GM21381 (cell line): ENCODE data around the gene GFPT1.
"Not testable (repeated sequence)": the region's sequence is repeated elsewhere in the genome, so short reads cannot be mapped to it uniquely, and the experiment has no call there.

ENCODE experiments used
- ATAC-seq: cut with Tn5 transposase; IDR thresholded peaks from one replicate; pipeline ENCODE4 v1.9.1; 2021; ENCODE audit warnings: mild to moderate bottlenecking, moderate library complexity; ENCODE audit not compliant: unreplicated experiment

The GFPT1 gene

DNA sequence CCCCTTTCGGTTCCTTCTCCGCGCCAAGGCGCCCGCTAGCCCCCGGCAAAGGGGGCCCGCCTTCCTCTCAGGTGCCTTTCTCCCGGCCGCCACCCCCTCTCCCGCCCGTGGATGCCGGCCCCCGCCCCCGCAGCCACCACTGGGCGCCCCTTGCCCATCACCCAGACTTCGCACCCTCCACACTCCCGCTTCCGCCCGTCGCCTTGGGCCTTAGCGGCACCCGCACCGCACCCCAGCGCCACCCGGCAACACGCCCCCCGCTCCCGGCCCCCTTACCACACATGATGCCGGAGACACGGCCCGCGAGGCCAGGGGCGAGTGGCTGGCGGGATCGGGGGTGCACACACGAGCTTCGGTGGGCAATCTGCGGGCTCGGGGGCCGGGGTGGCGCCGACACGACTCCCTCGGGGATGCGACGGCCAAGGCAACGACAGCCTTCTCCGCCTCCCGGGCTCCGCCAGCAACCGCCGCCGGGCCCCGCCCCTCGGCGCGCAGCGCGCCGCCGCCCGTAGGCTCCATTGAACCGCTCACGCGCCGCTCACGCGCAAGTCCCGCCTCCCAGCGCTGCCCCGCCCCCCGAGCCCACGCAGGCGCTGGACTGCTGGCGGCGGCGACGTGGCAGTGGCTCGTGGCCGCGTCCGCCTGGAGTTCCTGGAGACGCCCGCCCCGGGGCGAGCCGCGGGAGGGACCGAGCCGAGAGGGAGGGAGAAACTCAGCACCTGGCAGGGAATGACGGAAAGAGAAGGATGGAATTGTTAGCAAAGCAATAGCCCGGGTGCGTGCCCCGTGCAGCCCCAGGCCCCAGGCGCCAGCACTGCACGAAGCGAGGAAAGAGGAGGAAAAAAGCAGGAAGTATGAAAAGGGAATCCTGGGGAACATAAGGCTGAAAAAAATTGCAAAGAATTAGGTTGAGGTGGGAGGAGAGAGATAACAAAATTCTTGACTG is at the start of gene GFPT1:
Gene GFPT1, minus strand, starts transcription at position 439 of the 946 bp plus-strand sequence. Its CDS starts 156 bp downstream, at position 283.
- ATAC-seq: peak; percentile 87

DNA sequence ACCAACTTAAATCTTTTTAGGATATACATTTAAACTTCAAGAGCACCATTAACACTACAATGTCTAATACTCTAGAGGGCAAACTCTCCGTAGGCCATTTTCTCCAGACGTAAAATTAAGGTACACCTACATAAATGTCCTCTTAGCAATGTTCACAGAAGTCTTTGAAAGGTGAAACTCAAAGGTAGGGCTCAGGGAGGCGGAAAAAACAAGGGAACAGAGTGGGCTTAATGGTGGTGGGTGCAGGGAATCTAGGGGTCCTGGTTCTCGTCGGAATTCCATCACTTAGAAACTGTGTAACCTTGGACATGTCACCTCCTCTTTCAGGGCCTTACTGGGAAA is 49.5 kb upstream of the GFPT1 start:
- no peak for ATAC-seq

DNA sequence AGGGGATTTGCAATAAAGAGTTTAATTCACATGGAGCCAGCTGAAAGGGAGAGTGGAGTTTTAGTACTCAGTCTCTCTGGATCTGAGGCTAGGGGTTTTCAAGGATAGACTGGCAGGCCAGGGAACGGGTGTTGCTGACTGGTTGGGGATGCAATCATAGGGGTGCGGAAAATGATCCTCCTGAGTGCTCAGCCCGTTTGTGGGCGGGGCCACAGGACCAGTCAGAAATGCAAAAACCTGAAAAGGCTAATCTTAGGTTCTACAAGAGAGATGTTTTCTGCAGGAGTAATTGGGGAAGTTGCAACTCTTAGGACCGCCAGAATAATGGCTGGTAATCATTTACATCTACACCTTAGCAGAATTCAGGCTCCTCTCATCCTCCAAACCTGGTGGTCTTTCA is 47.7 kb upstream of the GFPT1 start:
- ATAC-seq: no peak

DNA sequence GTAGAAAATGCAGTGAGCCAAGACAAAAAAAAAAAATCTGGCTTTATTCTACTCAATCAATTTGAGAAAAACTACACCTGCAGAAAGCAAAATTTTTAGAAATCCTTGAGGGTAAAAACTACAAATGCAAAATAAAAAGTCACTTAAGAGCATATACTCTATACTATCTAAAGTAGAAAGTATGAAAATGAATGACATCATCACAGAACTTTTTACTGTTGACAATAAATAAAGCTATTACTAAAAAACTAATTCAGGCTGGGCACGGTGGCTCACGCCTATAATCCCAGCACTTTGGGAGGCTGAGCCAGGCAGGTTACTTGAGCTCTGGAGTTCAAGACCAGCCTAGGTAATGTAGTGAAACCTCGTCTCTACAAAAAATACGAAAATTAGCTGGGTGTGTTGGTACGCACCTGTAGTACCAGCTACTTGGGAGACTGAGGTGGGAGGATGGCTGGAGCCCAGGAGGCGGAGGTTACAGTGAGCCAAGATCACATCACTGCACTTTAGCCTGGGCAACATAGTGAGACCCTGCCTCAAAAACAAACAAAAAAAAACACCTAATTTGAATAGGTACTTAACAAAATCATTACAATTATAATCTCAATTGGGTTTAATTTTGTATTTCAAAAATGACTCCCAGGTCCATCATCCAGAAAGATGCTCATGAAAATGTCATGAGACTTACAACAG is 42.6 kb upstream of the GFPT1 start:
- no peak for ATAC-seq

DNA sequence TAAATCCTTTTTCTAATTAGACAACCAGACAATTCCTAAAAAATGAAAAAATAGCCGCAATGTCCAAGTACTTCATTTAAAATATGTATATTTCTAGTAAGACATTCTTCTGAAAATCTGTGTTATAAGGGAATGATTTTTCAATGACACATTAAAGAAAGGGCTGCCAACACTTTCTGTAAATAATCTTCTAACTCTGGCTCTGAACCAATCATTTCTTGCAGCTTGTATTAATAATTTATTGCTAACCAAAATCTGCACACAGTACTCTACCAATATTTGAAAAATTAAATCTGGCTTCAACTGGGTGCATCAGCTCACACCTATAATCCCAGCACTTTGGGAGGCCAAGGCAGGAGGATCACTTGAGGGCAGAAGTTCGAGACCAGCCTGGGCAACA is 42.0 kb upstream of the GFPT1 start:
- no peak for ATAC-seq

DNA sequence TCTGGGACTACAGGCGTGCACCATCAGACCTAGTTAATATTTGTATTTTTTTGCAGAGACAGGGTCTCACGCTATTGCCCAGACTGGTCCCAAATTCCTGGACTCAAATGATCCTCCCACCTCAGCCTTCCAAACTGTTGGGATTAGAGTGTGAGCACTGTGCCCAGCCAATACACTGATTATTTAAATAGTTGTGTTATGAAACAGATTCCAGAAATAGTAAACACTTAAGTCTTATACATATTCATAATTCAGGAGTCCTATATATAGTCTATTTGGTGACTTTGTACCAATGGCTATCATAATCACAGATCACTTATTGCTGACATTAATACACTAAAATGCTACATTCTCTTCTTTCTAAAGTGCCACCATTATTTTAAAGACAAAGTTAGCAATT is 37.4 kb upstream of the GFPT1 start:
- no peak for ATAC-seq

DNA sequence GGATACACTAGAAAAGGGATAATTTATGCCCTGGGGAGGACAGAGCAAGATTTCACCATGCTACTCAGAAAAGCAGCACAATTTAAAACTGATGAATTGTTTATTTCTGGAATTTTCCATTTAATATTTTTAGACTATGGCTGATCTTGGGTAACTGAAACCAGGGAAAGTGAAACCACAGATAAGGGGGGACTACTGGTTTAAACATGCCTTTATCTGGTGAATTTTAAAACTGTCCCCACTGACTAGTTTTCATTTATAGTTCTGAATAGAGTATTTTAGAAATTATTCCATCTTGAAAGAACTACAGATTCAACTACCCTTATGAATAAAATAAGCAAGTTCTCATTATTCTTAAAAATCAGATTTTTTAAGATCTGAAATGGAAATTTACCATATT is 35.2 kb upstream of the GFPT1 start:
- no peak for ATAC-seq

DNA sequence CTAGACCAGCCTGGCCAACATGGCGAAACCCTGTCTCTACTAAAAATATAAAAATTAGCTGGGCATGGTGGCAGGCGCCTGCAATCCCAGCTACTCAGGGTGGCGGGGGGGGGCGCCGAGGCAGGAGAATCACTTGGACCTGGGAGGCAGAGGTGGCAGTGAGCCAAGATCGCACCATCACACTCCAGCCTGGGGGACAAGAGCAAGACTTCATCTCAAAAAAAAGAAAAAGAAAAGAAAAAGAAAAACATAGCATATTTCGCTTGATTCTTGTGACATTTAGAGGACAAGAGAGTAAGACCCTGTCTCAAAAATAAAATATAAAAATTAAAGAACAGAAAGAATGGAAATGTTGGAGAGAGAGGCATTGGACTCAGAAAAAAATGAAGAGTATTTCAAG is 32.1 kb upstream of the GFPT1 start:
- ATAC-seq: not testable (repeated sequence)

DNA sequence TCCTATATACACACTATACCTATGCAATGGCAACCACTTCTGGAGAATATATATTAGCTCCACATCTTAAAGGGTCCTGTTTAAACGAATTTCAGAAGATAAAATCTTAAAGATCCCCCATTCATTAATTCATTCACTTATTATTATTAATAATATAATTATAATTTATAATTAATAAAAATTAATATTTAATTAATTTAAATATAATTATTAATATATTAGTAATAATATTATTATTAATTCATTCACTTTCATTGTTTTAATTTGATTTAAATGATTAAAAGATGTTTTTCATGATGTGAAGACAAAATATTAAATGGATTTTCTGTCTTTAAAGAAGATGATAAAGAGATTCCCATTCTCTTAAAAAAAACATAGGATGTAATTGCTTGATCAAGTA is 29.1 kb upstream of the GFPT1 start:
- no peak for ATAC-seq

DNA sequence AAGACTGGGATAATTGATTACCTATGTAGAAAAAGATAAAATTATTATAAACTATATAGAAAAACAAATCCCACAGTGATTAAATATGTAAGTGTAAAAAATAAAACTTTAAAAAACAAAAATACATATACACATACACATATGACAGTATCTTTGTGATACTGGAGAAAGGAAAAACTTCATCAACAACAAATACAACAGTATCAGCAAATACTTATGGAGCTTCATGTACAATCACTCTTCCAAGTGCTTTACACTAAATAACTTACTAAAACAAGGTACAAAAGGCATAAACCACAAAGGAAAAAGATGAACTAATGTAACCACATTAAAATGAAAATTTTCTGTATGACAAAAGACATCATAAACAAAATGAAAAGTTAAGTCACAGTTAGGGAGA is 24.1 kb upstream of the GFPT1 start:
- ATAC-seq: no peak

DNA sequence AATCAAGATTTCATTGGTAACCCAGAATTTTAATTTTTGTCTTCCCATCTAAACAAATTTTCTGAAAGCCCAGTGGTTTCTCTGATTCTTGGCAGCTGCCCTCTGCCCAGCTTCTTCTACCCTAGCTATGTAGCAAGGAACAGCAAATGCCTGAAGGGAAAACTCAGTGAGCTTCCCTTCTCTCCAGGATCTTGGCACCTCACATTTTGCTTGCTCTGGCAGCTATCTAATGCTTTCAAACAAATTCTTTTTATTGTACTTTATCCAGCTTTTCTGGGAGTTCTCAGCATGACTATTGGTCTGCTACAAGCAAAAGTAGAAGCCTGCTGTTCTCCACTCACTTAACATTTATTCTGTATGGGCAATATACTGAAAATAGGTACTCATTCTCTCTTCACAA is 18.3 kb upstream of the GFPT1 start:
- no peak for ATAC-seq

DNA sequence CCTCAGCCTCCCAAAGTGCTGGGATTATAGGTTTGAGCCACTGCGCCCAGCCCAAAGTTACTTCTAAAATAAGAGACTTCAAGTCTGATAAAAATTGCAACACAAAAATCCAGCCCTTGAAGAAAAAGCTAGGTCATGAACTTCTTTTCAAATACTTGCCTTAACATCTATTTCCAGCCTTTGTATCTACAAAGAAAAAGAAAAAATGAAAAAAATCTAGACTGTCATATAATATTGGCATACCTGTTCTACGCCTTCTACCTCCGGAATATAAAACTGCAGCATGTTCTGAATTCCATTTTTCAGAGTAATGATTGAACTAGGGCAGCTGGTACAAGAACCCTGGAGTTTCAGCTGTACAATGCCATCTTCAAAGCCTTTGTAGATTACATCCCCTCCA is 13.1 kb upstream of the GFPT1 start:
- ATAC-seq: no peak

DNA sequence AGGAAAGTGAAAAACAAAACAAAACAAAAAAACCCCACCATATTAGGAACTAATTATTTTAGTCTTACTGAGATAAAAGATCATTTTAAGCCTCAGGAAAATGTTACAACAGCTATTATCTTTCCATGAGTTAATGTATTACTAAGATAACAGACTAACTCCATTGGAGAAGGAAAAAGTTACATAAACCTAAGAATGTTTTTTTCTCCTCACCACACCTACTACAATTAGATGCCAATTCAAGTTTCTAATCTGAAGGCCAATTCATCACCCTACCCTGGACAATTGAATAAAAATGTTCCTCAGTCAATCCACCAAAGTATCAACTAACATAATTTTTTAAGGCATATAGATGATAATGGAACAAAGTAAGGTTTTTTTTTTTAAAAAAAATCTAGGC is 10.2 kb upstream of the GFPT1 start:
- ATAC-seq: no peak

DNA sequence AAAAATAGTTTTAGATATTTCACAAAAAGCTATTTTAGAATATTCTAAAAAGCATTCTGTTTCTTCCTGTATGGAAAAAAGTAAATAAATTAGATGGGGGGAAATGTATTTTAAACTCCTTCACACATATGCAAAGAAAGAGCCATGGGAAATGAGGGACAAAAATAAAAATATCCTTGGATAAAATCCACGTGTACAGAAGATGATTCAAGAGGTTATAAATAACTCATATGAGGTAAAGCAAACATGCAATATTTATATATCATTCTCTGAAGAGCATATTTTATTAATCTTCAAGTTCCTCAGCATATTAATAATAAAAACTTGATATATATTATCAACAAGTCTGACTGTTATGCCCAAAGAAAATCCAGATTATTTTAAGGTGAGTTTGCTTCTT is 8.8 kb upstream of the GFPT1 start:
- no peak for ATAC-seq

DNA sequence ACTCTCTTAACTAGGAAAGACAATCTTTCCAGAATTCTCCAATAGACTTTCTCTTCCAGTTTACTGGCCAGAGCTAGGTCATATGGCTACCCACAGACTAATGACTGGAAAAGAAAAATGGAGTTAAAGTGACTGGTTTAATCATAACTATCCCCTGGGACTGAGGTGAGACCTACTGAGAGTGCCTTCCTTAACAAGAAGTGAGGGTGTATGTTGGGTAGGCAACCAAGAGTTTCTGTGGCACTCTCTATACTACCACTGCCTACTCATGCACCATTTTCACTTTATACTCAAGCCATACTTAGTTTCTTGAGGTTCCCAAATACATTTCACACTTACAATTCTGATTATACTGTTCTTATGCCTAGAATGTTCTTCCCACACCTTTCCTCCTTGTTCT is 6.9 kb upstream of the GFPT1 start:
- no peak for ATAC-seq

DNA sequence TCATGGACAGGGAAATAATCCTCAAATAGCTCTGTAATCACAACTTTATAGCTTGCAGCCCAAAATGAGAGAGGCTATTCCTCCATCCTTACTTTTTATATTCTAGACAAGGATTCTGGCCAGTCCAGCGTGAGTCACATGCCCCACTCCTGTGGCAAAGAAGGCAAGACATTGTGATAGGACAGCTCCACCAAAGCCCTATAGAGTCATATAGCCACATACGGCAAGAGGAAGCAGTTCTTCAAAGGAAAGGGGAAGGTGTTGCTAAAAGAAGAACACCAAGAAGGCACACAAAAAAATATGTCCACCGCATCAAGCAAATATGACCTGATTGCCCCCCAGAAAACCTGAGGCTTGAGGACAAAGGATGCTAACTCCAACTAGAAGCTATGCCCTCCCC is 3.4 kb upstream of the GFPT1 start:
- no peak for ATAC-seq

DNA sequence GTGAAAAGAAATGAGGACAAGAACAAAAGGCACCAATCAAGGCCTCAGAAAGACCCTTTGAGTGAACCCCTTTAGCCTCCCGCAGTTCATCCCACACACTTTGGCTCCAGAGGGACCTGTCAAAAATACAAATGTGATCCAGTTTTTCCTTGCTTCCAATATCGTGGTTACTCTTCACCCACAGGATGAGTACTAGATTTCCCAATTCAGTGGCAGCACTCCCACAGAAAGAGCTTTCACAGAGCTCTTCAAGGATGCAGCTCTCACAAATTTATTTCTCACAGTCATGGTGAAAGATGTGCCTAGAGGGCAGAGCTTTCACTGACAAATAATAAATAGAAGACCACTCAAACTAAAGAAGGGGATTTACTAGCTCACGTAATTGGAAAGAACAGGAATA is 3.0 kb upstream of the GFPT1 start:
- no peak for ATAC-seq

DNA sequence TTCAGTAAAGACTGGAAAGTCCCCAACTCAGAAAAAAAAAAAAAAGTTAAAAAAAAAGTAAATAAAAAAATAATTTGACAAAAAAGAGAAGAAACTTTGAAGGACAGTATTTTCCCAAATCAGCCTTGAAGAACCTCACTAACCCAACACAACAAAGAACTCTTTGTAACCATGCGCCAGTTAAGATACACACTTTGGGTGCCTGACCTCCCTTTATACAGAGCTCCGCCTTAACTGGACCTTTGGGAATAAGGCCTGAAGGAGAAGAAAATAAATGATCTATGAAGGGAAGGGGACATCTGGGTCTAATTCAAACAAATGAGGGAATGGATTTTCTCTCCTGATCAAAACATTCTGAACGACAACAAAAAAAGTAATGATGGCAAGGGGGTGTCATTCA is 2.2 kb upstream of the GFPT1 start:
- no peak for ATAC-seq

DNA sequence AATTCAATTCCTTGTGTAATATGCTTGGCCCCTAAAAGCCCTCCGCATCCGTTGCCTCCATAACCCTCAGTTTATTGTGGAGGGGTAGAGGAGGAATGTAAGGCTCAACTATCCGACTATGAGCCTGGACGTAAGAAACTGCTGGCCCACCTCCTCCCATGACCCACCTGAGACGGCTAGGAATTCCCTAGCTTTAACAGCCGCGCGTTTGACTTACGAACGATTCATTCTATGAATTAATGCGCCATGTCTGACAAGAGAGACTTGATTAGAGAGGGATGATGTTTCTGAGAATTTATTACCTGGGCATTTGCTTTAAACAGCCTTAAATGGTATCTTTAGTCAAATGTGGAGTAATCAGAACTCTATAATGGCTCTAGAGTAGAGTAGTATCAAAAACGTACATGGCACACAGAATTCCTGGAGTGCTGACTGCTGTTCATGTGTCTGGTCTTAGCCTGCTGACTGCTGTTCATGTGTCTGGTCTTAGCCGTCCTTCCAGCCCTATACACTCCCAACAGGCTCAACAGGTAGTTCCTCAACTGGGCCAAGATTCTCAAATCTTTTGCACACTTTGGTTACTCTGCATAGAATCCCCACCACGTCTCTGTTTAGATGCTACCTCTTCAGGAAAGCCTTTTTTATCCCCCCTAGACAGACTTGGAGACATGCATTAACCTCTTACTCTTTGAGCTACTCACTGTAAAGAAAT is 899 bp upstream of the GFPT1 start:
- ATAC-seq: no peak

DNA sequence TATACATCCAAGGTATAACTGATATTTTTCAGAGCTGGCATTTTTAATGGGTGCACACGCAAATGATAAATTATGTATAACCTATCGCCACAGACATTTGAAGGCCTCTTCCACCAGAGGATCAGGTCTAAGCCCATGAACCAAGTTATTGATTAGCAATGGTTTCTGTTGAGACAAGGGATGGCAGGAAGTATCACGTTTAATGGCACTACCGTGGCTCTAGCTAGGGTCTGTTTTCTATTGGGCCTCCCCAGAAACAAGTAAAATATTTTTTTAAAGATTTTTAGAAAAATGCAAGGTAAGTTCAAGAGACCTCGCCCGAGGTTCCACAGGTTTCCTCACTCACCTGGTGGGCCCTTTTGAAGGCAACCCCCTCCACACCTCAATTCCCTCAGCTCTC is 667 bp downstream of the GFPT1 start:
- peak; percentile 14 for ATAC-seq

DNA sequence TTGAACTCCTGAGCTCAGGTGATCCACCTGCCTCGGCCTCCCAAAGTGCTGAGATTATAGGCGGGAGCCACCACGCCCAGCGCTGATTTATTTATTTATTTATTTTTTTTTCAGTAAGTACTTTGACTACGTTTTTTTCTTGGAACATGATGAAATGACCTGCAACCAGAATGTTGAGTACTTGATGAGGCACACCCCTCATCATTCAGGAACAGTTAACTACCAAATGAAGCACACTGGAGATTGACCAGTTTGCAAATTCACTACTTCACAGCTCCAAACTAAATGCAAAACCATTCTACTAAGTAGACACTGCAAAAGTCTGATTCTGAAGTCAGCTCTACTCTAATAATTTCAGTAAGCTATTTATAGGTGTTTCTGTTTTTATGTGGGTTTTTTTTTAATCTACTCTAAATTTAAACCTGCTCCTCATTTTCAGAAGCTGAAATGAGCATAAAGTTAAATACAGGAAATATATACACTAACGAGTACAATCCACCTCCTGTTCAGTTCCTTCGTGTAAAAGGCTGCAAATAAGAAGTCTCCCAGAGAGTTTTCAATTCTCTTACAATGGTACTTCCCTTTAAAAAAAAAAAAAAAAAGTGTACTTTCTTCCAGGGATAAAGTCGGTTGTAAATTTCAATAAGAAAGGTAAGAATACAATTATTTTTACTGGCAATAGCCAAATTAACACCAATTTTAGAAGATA is 1.4 kb downstream of the GFPT1 start:
- no peak for ATAC-seq
